GM19328 (cell line): ENCODE data around the gene FUS.
"Not testable (repeated sequence)": the region's sequence is repeated elsewhere in the genome, so short reads cannot be mapped to it uniquely, and the experiment has no call there.

ENCODE experiments used
- ATAC-seq: cut with Tn5 transposase; IDR thresholded peaks from one replicate; pipeline ENCODE4 v1.9.1; 2021; ENCODE audit warnings: mild to moderate bottlenecking, moderate library complexity; ENCODE audit not compliant: unreplicated experiment

Gene FUS

GRCh38 chr16:31143011-31143693 lies 36.8 kb upstream of the FUS start:
- no peak for ATAC-seq

- ATAC-seq: no peak
Measured at GRCh38 chr16:31143694-31144148, 36.2 kb upstream of the FUS start.

GRCh38 chr16:31144418-31144817 lies 35.5 kb upstream of the FUS start:
- ATAC-seq: not testable (repeated sequence)

GRCh38 chr16:31145398-31145990 lies 34.4 kb upstream of the FUS start:
- no peak for ATAC-seq

GRCh38 chr16:31147574-31147973 lies 32.4 kb upstream of the FUS start:
- ATAC-seq: no peak

GRCh38 chr16:31148281-31148728 lies 31.6 kb upstream of the FUS start:
- no peak for ATAC-seq

- no peak for ATAC-seq
Measured at GRCh38 chr16:31148896-31149295, 31.0 kb upstream of the FUS start.

GRCh38 chr16:31149332-31149731 lies 30.6 kb upstream of the FUS start:
- ATAC-seq: no peak

- no peak for ATAC-seq
Measured at GRCh38 chr16:31149894-31150890, 29.7 kb upstream of the FUS start, which contains the start of gene PRSS36. PRSS36 (minus strand) TSS chr16:31150066; CDS start chr16:31150035, 31 bp downstream.

GRCh38 chr16:31150976-31151375 lies 29.0 kb upstream of the FUS start:
- not testable (repeated sequence) for ATAC-seq

GRCh38 chr16:31157136-31157535 lies 22.8 kb upstream of the FUS start:
- ATAC-seq: no peak

GRCh38 chr16:31167315-31167714 lies 12.6 kb upstream of the FUS start:
- ATAC-seq: no peak

- no peak for ATAC-seq
Measured at GRCh38 chr16:31168848-31169247, 11.1 kb upstream of the FUS start.

GRCh38 chr16:31170048-31170447 lies 9.9 kb upstream of the FUS start:
- ATAC-seq: not testable (repeated sequence)

- no peak for ATAC-seq
Measured at GRCh38 chr16:31177136-31177535, 2.8 kb upstream of the FUS start.

- ATAC-seq: no peak
Measured at GRCh38 chr16:31179219-31179746, 656 bp upstream of the FUS start.

- no peak for ATAC-seq
Measured at GRCh38 chr16:31181102-31181830, 1.3 kb downstream of the FUS start.

GRCh38 chr16:31182391-31182790 lies 2.5 kb downstream of the FUS start:
- no peak for ATAC-seq

GRCh38 chr16:31183432-31184428 lies 3.8 kb downstream of the FUS start:
- no peak for ATAC-seq
